ENCODE measurements around the gene RMI2.

RMI2 gene

DNA sequence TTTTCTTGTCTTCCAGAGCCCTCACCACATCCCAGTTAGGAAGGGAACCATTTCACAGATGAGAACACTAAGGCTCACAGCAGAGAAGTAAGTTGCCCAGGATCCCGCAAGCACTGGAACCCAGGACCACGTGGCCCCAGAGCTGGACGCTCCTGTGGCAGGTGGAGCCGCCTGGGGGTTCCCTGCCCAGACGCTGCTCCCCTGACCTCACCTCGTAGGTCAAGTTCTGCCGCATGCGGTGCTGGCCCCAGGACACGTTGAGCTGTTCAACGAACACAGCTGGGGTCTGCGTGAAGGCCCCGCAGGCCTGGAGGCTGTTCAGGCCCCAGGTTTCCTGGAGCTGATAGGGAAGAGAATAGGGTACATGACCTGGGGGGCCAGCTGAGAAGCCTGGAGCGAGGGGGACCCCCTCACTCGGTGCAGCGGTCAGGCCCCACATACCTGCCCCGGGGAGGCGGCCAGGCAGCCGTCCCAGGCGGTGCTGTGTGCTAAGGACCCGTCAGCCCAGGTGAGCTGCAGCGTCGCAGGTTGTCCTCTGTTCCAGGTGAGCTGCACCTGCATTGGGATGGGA is 54.1 kb downstream of the RMI2 start:
- DNase-seq (ENCODE audit: low spot score): no peak

DNA sequence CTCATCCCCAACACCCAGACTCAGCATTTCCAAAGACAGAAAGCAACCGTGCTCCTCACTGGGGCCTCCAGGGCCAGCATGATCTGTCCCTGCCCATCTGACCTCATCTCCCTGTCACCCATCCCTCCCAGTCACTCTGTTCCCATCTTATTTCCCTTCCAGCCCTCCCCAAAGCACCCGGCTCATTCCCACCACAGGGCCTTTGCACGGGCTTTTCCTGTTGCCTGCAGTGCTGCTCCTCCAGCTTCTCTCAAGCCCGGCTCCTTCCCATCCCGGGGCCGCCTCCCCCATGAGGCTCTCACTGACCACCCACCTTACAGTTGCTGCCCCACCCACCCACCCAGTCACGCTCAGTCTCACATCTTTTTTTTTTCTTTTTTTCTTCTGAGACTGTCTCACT is 54.8 kb downstream of the RMI2 start:
- DNase-seq (ENCODE audit: low spot score): no peak

Data from LoVo (cell line).